ENCODE data around the gene ATG10.
"Not testable (repeated sequence)": the region's sequence is repeated elsewhere in the genome, so short reads cannot be mapped to it uniquely, and the experiment has no call there.

DNA sequence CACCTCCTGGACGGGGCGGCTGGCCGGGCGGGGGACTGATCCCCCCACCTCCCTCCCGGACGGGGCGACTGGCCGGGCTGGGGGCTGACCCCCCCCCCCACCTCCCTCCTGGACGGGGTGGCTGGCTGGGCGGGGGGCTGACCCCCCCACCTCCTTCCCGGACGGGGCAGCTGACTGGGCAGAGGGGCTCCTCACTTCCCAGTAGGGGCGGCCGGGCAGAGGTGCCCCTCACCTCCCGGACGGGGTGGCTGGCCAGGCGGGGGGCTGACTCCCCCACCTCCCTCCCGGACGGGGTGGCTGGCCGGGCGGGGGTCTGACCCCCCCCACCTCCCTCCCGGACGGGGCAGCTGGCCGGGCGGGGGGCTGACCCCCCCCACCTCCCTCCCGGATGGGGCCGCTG lies 11.3 kb downstream of the ATG10 start:
- TF ChIP-seq, protein P1, sequence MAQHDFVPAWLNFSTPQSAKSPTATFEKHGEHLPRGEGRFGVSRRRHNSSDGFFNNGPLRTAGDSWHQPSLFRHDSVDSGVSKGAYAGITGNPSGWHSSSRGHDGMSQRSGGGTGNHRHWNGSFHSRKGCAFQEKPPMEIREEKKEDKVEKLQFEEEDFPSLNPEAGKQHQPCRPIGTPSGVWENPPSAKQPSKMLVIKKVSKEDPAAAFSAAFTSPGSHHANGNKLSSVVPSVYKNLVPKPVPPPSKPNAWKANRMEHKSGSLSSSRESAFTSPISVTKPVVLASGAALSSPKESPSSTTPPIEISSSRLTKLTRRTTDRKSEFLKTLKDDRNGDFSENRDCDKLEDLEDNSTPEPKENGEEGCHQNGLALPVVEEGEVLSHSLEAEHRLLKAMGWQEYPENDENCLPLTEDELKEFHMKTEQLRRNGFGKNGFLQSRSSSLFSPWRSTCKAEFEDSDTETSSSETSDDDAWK (CRISPR knock-in tag; IDR thresholded peaks at IDR 0.05) = not testable (repeated sequence)
- not testable (repeated sequence) for TF ChIP-seq ARID2 (CRISPR knock-in tag; IDR thresholded peaks at IDR 0.05; ENCODE audit: borderline replicate concordance); ATF7-NPFF (CRISPR knock-in tag; IDR thresholded peaks at IDR 0.05; ENCODE audit: low read depth); KDM4B (CRISPR knock-in tag; IDR thresholded peaks at IDR 0.05); YY1 (IDR thresholded peaks at IDR 0.05; ENCODE audit: insufficient read depth, insufficient replicate concordance, low read depth, low read length); MTA3 (CRISPR knock-in tag; IDR thresholded peaks at IDR 0.05); ZNF136 (CRISPR knock-in tag; IDR thresholded peaks at IDR 0.05; ENCODE audit: low read depth); SMYD3 (CRISPR knock-in tag; IDR thresholded peaks at IDR 0.05)
- TF ChIP-seq, protein P2, sequence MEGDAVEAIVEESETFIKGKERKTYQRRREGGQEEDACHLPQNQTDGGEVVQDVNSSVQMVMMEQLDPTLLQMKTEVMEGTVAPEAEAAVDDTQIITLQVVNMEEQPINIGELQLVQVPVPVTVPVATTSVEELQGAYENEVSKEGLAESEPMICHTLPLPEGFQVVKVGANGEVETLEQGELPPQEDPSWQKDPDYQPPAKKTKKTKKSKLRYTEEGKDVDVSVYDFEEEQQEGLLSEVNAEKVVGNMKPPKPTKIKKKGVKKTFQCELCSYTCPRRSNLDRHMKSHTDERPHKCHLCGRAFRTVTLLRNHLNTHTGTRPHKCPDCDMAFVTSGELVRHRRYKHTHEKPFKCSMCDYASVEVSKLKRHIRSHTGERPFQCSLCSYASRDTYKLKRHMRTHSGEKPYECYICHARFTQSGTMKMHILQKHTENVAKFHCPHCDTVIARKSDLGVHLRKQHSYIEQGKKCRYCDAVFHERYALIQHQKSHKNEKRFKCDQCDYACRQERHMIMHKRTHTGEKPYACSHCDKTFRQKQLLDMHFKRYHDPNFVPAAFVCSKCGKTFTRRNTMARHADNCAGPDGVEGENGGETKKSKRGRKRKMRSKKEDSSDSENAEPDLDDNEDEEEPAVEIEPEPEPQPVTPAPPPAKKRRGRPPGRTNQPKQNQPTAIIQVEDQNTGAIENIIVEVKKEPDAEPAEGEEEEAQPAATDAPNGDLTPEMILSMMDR (CRISPR knock-in tag; IDR thresholded peaks at IDR 0.05) = not testable (repeated sequence)
- TF ChIP-seq, protein P3, sequence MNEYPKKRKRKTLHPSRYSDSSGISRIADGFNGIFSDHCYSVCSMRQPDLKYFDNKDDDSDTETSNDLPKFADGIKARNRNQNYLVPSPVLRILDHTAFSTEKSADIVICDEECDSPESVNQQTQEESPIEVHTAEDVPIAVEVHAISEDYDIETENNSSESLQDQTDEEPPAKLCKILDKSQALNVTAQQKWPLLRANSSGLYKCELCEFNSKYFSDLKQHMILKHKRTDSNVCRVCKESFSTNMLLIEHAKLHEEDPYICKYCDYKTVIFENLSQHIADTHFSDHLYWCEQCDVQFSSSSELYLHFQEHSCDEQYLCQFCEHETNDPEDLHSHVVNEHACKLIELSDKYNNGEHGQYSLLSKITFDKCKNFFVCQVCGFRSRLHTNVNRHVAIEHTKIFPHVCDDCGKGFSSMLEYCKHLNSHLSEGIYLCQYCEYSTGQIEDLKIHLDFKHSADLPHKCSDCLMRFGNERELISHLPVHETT (CRISPR knock-in tag; conservative IDR thresholded peaks at IDR 0.05) = not testable (repeated sequence)
- TF ChIP-seq, protein P4, sequence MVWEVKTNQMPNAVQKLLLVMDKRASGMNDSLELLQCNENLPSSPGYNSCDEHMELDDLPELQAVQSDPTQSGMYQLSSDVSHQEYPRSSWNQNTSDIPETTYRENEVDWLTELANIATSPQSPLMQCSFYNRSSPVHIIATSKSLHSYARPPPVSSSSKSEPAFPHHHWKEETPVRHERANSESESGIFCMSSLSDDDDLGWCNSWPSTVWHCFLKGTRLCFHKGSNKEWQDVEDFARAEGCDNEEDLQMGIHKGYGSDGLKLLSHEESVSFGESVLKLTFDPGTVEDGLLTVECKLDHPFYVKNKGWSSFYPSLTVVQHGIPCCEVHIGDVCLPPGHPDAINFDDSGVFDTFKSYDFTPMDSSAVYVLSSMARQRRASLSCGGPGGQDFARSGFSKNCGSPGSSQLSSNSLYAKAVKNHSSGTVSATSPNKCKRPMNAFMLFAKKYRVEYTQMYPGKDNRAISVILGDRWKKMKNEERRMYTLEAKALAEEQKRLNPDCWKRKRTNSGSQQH (CRISPR knock-in tag; IDR thresholded peaks at IDR 0.05; ENCODE audit: low read depth) = not testable (repeated sequence)
